K562 (cell line): Measurements from ENCODE around the gene ABCB9. TPM values are rescaled to one million over a fixed set of nuclear protein-coding genes. Genes with fewer than 3 reads are reported as not detected.

Experiments used
- CTBP1 ChIP-seq: fragments of 450-650 bp; IDR thresholded peaks from 2 replicates; pipeline ENCODE4 v1.6.1; 2016; ENCODE audit warnings: borderline replicate concordance
- EP400 ChIP-seq: fragments of 450-650 bp; IDR thresholded peaks from 2 replicates; pipeline ENCODE4 v1.6.1; 2017; ENCODE audit warnings: antibody characterized with exemption, mild to moderate bottlenecking, moderate library complexity
- FOXP1 ChIP-seq: sonication (generic); formaldehyde crosslinking; IDR thresholded peaks from 2 replicates; pipeline ENCODE4 v1.8.0; 2022; ENCODE audit warnings: mild to moderate bottlenecking, missing genetic modification reagents
- JUNB ChIP-seq: fragments of 450-650 bp; formaldehyde crosslinking; conservative IDR thresholded peaks from 2 replicates; pipeline ENCODE4 v1.4.0; 2020; ENCODE audit warnings: mild to moderate bottlenecking
- MAFF ChIP-seq: IDR thresholded peaks from 2 replicates; pipeline ENCODE4 v1.6.1; 2012; ENCODE audit warnings: low read length, improper control_type of control experiment
- MECOM ChIP-seq: fragments of 250-450 bp; sonication (Bioruptor Pico); IDR thresholded peaks from 2 replicates; pipeline ENCODE4 v1.8.0; 2022; ENCODE audit warnings: inconsistent platforms
- MTA1 ChIP-seq: fragments of 450-650 bp; IDR thresholded peaks from 2 replicates; pipeline ENCODE4 v1.6.1; 2017; ENCODE audit warnings: borderline replicate concordance
- NFIX ChIP-seq: fragments of 250-450 bp; sonication (Bioruptor Pico); IDR thresholded peaks from 2 replicates; pipeline ENCODE4 v1.4.0; 2020; ENCODE audit warnings: low read depth, mild to moderate bottlenecking, moderate library complexity
- POLR2AphosphoS2 ChIP-seq: IDR thresholded peaks from 2 replicates; pipeline ENCODE4 v1.6.1; 2012; ENCODE audit warnings: low read length, improper control_type of control experiment
- RAD51 ChIP-seq: fragments of 450-650 bp; IDR thresholded peaks from 2 replicates; pipeline ENCODE4 v1.7.1; 2016; ENCODE audit warnings: low read depth, mild to moderate bottlenecking, borderline replicate concordance
- RBM22 ChIP-seq: fragments of 200-400 bp; formaldehyde crosslinking; IDR thresholded peaks from 2 replicates; pipeline ENCODE4 v1.6.1; 2018; ENCODE audit warnings: low read length, low read depth; ENCODE audit not compliant: poor library complexity, severe bottlenecking
- SP1 ChIP-seq: sonication (generic); formaldehyde crosslinking; IDR thresholded peaks from 2 replicates; pipeline ENCODE4 v1.8.1; 2022; ENCODE audit warnings: mild to moderate bottlenecking, missing genetic modification reagents
- TBL1XR1 ChIP-seq, 2 experiments: IDR thresholded peaks; 2 replicates each; pipeline ENCODE4 v1.6.1; 2012; ENCODE audit warnings: improper control_type of control experiment in 2 of 2, low read length in 2 of 2, mild to moderate bottlenecking in 1 of 2
- ZBTB7A ChIP-seq: IDR thresholded peaks from 2 replicates; pipeline ENCODE4 v1.6.1; 2011; ENCODE audit warnings: low read depth, mild to moderate bottlenecking, low read length, moderate library complexity, borderline replicate concordance; ENCODE audit not compliant: control insufficient read depth
- ZNF146 ChIP-seq: IDR thresholded peaks from one replicate; pipeline ENCODE4 v1.6.1; 2018; ENCODE audit warnings: missing compliant biosample characterization; ENCODE audit not compliant: unreplicated experiment
- ZNF197 ChIP-seq: fragments of 200-800 bp; sonication (Bioruptor generic); IDR thresholded peaks from 2 replicates; pipeline ENCODE4 v1.6.1; 2016; ENCODE audit warnings: low read depth, missing genetic modification characterization, missing compliant biosample characterization
- ZNF324 ChIP-seq: fragments of 250-450 bp; sonication (Bioruptor Pico); IDR thresholded peaks from 2 replicates; pipeline ENCODE4 v1.4.0; 2020; ENCODE audit warnings: mild to moderate bottlenecking
- ZNF384 ChIP-seq: IDR thresholded peaks from 2 replicates; pipeline ENCODE4 v1.6.1; 2012; ENCODE audit warnings: low read depth, low read length, improper control_type of control experiment
- ZNF766 ChIP-seq: fragments of 200-800 bp; sonication (Bioruptor generic); conservative IDR thresholded peaks from 2 replicates; pipeline ENCODE4 v1.6.1; 2016; ENCODE audit warnings: missing genetic modification characterization, missing compliant biosample characterization
- polyA plus RNA-seq, 8 experiments: library from polyadenylated mRNA; depleted of rRNA in 4 of 8; stranded (reverse) in 5 of 8; unstranded in 3 of 8; fragments of >200 nt; fragmentation: Nextera tagmentation in 2 of 8; fragmentation: Illumina TruSeq in 1 of 8; extraction: Ambion mirVana in 2 of 8; extraction: Trizol in 1 of 8; gene quantifications; 2 replicates each; pipeline versions ENCODE4 v1.2.1 to v1.2.3, GENCODE V29; 2011 to 2014; ENCODE audit warnings: inconsistent platforms in 1 of 8, missing spikeins in 1 of 8
- total RNA-seq, 7 experiments: library from RNA; depleted of rRNA in 6 of 7; stranded (reverse); fragments of >200 nt in 6 of 7; fragmentation: Illumina TruSeq in 2 of 7; extraction: Trizol in 2 of 7; gene quantifications; 2 replicates each; pipeline versions ENCODE4 v1.2.1 to v1.2.3, GENCODE V29; 2011 to 2021; ENCODE audit warnings: low replicate concordance in 1 of 7
- TF ChIP-seq, protein P1 (sequence below): sonication (generic); formaldehyde crosslinking; IDR thresholded peaks from 2 replicates; pipeline ENCODE4 v1.8.1; 2023; ENCODE audit warnings: mild to moderate bottlenecking, missing genetic modification reagents, moderate library complexity
- TF ChIP-seq, protein P2 (sequence below): sonication (generic); formaldehyde crosslinking; IDR thresholded peaks from 2 replicates; pipeline ENCODE4 v1.8.1; 2023; ENCODE audit warnings: mild to moderate bottlenecking, missing genetic modification reagents
- TF ChIP-seq, protein P3 (sequence below): fragments of 450-650 bp; formaldehyde crosslinking; IDR thresholded peaks from 2 replicates; pipeline ENCODE4 v1.4.0; 2022; ENCODE audit warnings: missing genetic modification characterization
- TF ChIP-seq, protein P4 (sequence below): fragments of 200-800 bp; sonication (Bioruptor generic); IDR thresholded peaks from 2 replicates; pipeline ENCODE4 v1.6.1; 2017; ENCODE audit warnings: missing genetic modification characterization, missing compliant biosample characterization

ABCB9 gene
- total and polyA plus RNA-seq, 9 of the 15 experiments (the other 6 are each of a cell fraction or from before 2014, with no cell fraction given): 0.20 to 12.6 (median 6.2) TPM

DNA sequence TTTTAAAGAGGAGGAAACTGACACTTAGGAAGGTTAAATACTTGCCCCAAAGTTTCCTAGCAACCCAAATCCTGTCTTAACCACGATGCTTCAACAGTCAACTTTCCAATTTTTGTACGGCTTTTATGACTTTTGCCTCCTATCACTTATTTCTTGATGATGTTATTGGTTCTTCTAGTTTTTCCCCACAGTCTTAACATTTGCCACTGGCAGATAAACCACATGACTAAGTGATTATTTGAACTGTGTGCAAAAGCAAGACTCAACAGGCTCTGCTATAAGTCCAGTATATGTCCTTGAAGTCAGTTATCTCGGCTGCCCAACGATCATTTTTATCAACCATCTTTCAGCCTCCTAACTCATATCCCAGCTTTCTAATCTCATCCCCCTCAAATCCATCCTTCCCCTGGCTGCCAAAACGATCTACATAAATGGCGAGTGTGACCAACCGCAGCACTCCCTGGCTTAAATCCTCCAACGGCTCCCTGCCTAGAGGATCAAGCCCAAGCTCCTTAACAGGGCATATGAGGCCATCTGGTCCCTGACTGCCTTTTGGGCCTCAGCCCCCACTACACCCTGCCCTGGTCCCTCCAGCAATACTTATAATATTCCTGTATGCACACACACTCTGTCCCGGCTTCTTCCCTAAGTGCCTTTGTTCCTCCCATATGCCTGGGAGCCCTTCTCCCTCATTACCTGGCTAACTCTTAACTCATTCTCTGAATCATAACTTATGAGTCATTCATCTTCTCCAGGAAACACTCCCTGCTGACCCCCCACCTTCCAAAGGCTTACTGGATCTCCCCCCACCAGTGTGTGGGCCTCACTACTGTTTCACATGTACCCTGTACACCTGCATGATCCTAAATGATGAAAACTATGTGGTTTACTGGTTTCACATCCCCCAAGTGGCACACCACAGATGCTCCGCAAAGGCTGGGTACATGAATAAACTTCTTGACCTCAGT lies 79.1 kb downstream of the ABCB9 start (continued):
- no peak for TF ChIP-seq MECOM (CRISPR knock-in tag)
- TF ChIP-seq JUNB (CRISPR knock-in tag): 0 out of 2 replicates have a peak, but pooled peaks have one; percentile 11
- TF ChIP-seq POLR2AphosphoS2: no peak
- TF ChIP-seq ZNF146 (CRISPR knock-in tag): no peak
- peak; percentile 70 for TF ChIP-seq ZNF766 (CRISPR knock-in tag)
- no peak for TF ChIP-seq ZNF324 (CRISPR knock-in tag)
- TF ChIP-seq, protein P1, sequence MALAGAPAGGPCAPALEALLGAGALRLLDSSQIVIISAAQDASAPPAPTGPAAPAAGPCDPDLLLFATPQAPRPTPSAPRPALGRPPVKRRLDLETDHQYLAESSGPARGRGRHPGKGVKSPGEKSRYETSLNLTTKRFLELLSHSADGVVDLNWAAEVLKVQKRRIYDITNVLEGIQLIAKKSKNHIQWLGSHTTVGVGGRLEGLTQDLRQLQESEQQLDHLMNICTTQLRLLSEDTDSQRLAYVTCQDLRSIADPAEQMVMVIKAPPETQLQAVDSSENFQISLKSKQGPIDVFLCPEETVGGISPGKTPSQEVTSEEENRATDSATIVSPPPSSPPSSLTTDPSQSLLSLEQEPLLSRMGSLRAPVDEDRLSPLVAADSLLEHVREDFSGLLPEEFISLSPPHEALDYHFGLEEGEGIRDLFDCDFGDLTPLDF (CRISPR knock-in tag): no peak
- no peak for TF ChIP-seq NFIX (CRISPR knock-in tag)
- TF ChIP-seq ZNF384: no peak
- TF ChIP-seq, protein P2, sequence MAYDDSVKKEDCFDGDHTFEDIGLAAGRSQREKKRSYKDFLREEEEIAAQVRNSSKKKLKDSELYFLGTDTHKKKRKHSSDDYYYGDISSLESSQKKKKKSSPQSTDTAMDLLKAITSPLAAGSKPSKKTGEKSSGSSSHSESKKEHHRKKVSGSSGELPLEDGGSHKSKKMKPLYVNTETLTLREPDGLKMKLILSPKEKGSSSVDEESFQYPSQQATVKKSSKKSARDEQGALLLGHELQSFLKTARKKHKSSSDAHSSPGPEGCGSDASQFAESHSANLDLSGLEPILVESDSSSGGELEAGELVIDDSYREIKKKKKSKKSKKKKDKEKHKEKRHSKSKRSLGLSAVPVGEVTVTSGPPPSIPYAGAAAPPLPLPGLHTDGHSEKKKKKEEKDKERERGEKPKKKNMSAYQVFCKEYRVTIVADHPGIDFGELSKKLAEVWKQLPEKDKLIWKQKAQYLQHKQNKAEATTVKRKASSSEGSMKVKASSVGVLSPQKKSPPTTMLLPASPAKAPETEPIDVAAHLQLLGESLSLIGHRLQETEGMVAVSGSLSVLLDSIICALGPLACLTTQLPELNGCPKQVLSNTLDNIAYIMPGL (CRISPR knock-in tag): no peak
- peak; percentile 70 for TF ChIP-seq MTA1
- TF ChIP-seq, protein P3, sequence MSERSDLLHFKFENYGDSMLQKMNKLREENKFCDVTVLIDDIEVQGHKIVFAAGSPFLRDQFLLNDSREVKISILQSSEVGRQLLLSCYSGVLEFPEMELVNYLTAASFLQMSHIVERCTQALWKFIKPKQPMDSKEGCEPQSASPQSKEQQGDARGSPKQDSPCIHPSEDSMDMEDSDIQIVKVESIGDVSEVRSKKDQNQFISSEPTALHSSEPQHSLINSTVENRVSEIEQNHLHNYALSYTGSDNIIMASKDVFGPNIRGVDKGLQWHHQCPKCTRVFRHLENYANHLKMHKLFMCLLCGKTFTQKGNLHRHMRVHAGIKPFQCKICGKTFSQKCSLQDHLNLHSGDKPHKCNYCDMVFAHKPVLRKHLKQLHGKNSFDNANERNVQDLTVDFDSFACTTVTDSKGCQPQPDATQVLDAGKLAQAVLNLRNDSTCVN (CRISPR knock-in tag): no peak
- peak; percentile 69 for TF ChIP-seq ZNF197 (CRISPR knock-in tag)
- TF ChIP-seq TBL1XR1 (IDR thresholded peaks at IDR 0.05; ENCODE audit: low read length in 2 of 2): peak in 1 of 2 experiments; percentile 84; a peak in 2 of 4 replicates
- TF ChIP-seq, protein P4, sequence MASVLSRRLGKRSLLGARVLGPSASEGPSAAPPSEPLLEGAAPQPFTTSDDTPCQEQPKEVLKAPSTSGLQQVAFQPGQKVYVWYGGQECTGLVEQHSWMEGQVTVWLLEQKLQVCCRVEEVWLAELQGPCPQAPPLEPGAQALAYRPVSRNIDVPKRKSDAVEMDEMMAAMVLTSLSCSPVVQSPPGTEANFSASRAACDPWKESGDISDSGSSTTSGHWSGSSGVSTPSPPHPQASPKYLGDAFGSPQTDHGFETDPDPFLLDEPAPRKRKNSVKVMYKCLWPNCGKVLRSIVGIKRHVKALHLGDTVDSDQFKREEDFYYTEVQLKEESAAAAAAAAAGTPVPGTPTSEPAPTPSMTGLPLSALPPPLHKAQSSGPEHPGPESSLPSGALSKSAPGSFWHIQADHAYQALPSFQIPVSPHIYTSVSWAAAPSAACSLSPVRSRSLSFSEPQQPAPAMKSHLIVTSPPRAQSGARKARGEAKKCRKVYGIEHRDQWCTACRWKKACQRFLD: peak; percentile 86; the same call in 1 of the 2 replicates
- peak; percentile 70; the same call in 1 of the 2 replicates for TF ChIP-seq ZBTB7A
- peak; percentile 57; the same call in 1 of the 2 replicates for TF ChIP-seq RAD51
- peak; percentile 46 for TF ChIP-seq EP400
- peak; percentile 95 for TF ChIP-seq CTBP1
- peak; percentile 68; the same call in 1 of the 2 replicates for TF ChIP-seq MAFF
- TF ChIP-seq RBM22: no peak
- 0 out of 2 replicates have a peak, but pooled peaks have one; percentile 52 for TF ChIP-seq FOXP1 (CRISPR knock-in tag)
- peak; percentile 49; the same call in 1 of the 2 replicates for TF ChIP-seq SP1 (CRISPR knock-in tag)
